HUES64 (cell line): ENCODE measurements around the gene ZNF829. TPM values are rescaled to one million over a fixed set of nuclear protein-coding genes. Genes with fewer than 3 reads are reported as not detected.
A peak's percentile ranks its signal among the peaks of the same experiment; 100 is the strongest.

Source experiments
- H3K27ac ChIP-seq: 2 replicates; pipeline ENCODE4 v1.7.0; 2013; ENCODE audit warnings: low read depth, low read length, inconsistent platforms
- H3K27me3 ChIP-seq: 2 replicates; pipeline ENCODE4 v1.6.1; 2013; ENCODE audit warnings: mild to moderate bottlenecking, low read length; ENCODE audit not compliant: insufficient read depth
- H3K36me3 ChIP-seq: 2 replicates; pipeline ENCODE4 v1.6.1; 2013; ENCODE audit warnings: mild to moderate bottlenecking, low read length; ENCODE audit not compliant: insufficient read depth
- H3K4me1 ChIP-seq: 2 replicates; pipeline ENCODE4 v1.6.1; 2013; ENCODE audit warnings: mild to moderate bottlenecking, low read length, moderate library complexity; ENCODE audit not compliant: insufficient read depth
- H3K4me3 ChIP-seq: 2 replicates; pipeline ENCODE4 v1.5.1; 2013; ENCODE audit warnings: mild to moderate bottlenecking, low read length, moderate library complexity
- H3K9ac ChIP-seq: 2 replicates; pipeline ENCODE4 v1.6.1; 2013; ENCODE audit warnings: mild to moderate bottlenecking, low read depth, low read length
- H3K9me3 ChIP-seq: 2 replicates; pipeline ENCODE4 v1.6.1; 2013; ENCODE audit warnings: low read depth, low read length; ENCODE audit not compliant: insufficient read depth
- WGBS: fragments of 150-250, 120-280 bp; methylation state at CpG from one replicate; pipeline ENCODE4 v1.1.7; 2013; ENCODE audit warnings: missing lambda C conversion rate; 5-methylcytosine and 5-hydroxymethylcytosine counted together
- polyA plus RNA-seq, 2 experiments: library from polyadenylated mRNA; stranded (reverse); fragments of 50-300 nt; gene quantifications; one replicate each; pipeline ENCODE4 v1.2.3, GENCODE V29; 2013

Gene ZNF829
- polyA plus RNA-seq (2013, experiment 1 of 2), result 2.1 TPM
- polyA plus RNA-seq (2013, experiment 2 of 2), result 3.0 TPM

DNA sequence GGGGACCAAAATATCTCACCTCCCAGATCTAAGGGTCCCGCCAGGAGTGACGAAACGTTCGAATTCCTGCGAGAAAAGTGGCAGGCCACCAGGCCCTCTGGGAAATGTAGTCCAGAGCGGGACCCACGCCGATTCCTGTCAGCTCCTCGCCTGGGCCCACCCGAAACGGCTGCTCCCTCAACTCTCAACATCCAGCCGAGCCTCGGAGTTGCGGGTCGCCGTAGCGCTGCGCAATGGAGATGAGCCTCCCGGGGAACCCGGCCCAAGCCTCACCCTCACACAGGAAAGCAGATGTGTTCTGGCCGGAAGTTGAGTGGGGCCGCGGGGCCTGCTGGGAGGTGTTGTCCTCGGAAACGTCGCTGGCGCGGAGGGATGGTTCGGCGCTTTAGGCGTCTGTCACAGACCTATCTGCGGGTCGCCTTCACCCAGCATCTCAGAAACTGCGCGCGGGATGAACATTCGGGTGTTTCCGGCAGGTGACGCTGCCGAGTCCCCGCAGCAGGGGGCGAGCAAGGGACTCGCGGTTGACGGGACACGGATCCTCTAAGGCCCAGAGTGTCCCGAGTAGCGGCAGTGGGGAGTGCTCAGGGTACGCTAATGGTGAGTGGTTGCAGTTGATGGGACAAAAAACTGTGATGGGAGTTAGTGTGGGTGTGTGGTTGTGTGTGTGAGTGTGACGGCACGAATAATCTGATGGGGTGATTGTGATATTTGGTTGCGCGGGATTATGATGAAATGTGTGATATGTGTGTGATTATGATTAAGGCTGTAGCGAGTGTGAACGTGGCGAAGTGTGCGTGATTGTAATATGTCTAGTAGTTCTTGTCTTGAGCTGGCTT lies at the start of gene ZNF829, which contains the start of gene ZNF568:
Gene ZNF829 (minus strand): TSS at position 300 of the 839 bp plus-strand sequence. CDS start 1,124 bp downstream, outside the sequence.
Gene ZNF568 (plus strand): TSS at position 341 of the 839 bp plus-strand sequence. CDS start 6,439 bp downstream, outside the sequence.
- Histone ChIP-seq H3K9me3 (peaks cover 36% of the 10 kb centered on the region; the same call in 1 of the 2 replicates), H3K27me3 (no peaks in the 10 kb centered on the region), H3K4me1 (no peaks in the 10 kb centered on the region), H3K4me3 (peak within 1 kb of the TSS; percentile 94), H3K27ac (peak within 1 kb of the TSS; percentile 90), H3K36me3 (peaks cover 43% of the 10 kb centered on the region), H3K9ac (peak within 1 kb of the TSS; percentile 93)
- 7% methylated on average over 57 of the region's 57 CpGs for WGBS

GRCh38 chr19:36963280-36963679 lies 47.2 kb upstream of the ZNF829 start:
- Histone ChIP-seq H3K27ac (no peak overlapping the region), H3K4me3 (no peak overlapping the region), H3K36me3 (no peaks in the 10 kb centered on the region), H3K4me1 (no peaks in the 10 kb centered on the region), H3K27me3 (no peaks in the 10 kb centered on the region), H3K9ac (no peak overlapping the region), H3K9me3 (peaks cover 60% of the 10 kb centered on the region)
- WGBS, result 94% methylated on average over 2 of the region's 2 CpGs

- no peak overlapping the region for H3K27ac ChIP-seq
- H3K4me3 ChIP-seq, result no peak overlapping the region
- 83% methylated on average over 5 of the region's 6 CpGs for WGBS
- H3K27me3 ChIP-seq, result no peaks in the 10 kb centered on the region
- H3K9ac ChIP-seq, result no peak overlapping the region
- no peaks in the 10 kb centered on the region for H3K36me3 ChIP-seq
- H3K9me3 ChIP-seq, result peaks cover 62% of the 10 kb centered on the region
- H3K4me1 ChIP-seq, result no peaks in the 10 kb centered on the region
These were observed 46.3 kb upstream of the ZNF829 start for GRCh38 chr19:36962346-36962745.

DNA sequence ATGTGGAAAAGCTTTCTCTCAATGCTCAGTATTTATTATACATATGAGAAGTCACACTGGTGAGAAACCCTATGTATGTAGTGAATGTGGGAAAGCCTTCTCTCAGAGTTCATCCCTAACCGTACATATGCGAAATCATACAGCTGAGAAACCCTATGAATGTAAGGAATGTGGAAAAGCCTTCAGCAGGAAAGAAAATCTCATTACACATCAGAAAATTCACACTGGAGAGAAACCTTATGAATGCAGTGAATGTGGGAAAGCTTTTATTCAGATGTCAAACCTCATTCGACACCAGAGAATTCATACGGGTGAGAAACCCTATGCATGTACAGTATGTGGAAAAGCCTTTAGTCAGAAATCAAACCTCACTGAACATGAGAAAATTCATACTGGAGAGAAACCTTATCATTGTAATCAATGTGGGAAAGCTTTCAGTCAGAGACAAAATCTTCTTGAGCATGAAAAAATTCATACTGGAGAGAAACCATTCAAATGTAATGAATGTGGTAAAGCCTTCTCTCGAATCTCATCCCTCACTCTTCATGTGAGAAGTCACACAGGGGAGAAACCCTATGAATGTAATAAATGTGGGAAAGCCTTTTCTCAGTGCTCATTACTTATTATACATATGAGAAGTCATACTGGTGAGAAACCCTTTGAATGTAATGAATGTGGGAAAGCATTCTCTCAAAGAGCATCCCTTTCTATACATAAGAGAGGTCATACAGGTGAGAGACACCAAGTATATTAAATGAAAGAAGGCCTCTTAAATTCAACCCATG lies 34.4 kb upstream of the ZNF829 start:
- 100% methylated on average over 2 of the region's 5 CpGs for WGBS
- H3K27ac ChIP-seq, result no peak overlapping the region
- no peak overlapping the region for H3K9ac ChIP-seq

DNA sequence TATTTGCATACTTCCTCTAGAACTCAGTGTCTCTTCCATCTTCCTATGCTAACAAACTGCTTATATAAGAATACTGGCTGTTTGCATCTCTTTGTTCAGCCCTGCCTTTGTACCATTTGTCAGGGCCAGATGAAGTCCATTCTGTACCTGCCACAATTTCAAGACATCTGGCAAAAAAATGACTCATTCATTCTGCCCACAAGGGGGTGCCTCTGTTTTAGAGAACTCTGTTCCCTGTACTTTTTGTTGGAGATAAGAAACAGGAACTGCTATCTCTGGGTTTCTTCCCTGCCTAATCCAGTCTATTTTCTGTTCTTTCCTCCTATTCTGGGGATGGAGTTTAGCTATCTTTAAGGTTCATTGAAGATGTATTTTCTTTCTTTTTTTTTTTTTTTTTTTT lies 23.1 kb upstream of the ZNF829 start:
- Histone ChIP-seq H3K36me3 (peaks cover 38% of the 10 kb centered on the region), H3K27ac (no peak overlapping the region)

More for the DNA sequence above, 34.4 kb upstream of the ZNF829 start:
- Histone ChIP-seq H3K9me3 (peaks cover 86% of the 10 kb centered on the region), H3K27me3 (no peaks in the 10 kb centered on the region), H3K4me3 (no peak overlapping the region), H3K4me1 (no peaks in the 10 kb centered on the region), H3K36me3 (peaks cover 24% of the 10 kb centered on the region)

GRCh38 chr19:36931684-36932083 lies 15.6 kb upstream of the ZNF829 start:
- H3K4me1 ChIP-seq, result no peaks in the 10 kb centered on the region
- WGBS, result 100% methylated on average over 1 of the region's 2 CpGs
- H3K27me3 ChIP-seq, result no peaks in the 10 kb centered on the region
- H3K9ac ChIP-seq, result no peak overlapping the region
- H3K36me3 ChIP-seq, result peaks cover 8% of the 10 kb centered on the region; the same call in 1 of the 2 replicates
- H3K4me3 ChIP-seq, result no peak overlapping the region
- H3K27ac ChIP-seq, result no peak overlapping the region
- peaks cover 71% of the 10 kb centered on the region; the same call in 1 of the 2 replicates for H3K9me3 ChIP-seq

More for the DNA sequence above, 23.1 kb upstream of the ZNF829 start:
- H3K9ac ChIP-seq, result no peak overlapping the region
- H3K27me3 ChIP-seq, result no peaks in the 10 kb centered on the region
- H3K4me1 ChIP-seq, result no peaks in the 10 kb centered on the region
- H3K9me3 ChIP-seq, result peaks cover 70% of the 10 kb centered on the region; the same call in 1 of the 2 replicates
- no peak overlapping the region for H3K4me3 ChIP-seq

- no peak overlapping the region for H3K27ac ChIP-seq
- no peaks in the 10 kb centered on the region for H3K27me3 ChIP-seq
- no peak overlapping the region for H3K9ac ChIP-seq
- no peaks in the 10 kb centered on the region for H3K4me1 ChIP-seq
- WGBS, result 94% methylated on average over 8 of the region's 9 CpGs
- H3K4me3 ChIP-seq, result no peak overlapping the region
- H3K9me3 ChIP-seq, result peaks cover 40% of the 10 kb centered on the region; the same call in 1 of the 2 replicates
- peaks cover 38% of the 10 kb centered on the region for H3K36me3 ChIP-seq
These were observed 2.0 kb upstream of the ZNF829 start for GRCh38 chr19:36918090-36918489.

- Histone ChIP-seq H3K27me3 (no peaks in the 10 kb centered on the region), H3K9me3 (peaks cover 34% of the 10 kb centered on the region; the same call in 1 of the 2 replicates), H3K9ac (peak overlapping the region; percentile 93), H3K4me1 (no peaks in the 10 kb centered on the region), H3K36me3 (peaks cover 40% of the 10 kb centered on the region), H3K4me3 (peak overlapping the region; percentile 94), H3K27ac (no peak overlapping the region)
- WGBS, result 94% methylated on average over 6 of the region's 7 CpGs
These were observed 900 bp upstream of the ZNF829 start for GRCh38 chr19:36916991-36917390.

DNA sequence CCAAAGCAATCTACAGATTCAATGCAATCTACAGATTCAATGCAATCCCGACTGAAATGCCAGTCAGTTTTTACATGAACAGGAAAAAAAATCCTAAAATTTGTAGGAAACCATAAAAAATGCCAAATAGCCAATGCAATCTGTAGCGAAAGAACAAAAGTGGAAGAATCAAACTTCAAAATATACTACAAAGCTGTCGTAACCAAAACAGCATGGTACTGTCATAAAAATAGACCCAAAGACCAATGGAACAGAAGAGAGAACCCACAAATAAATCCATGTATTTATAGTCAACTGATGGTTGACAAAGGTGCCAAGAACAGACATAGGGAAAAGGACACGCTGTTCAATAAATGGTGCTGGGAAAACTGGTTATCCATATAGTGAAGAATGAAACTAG lies 17.7 kb downstream of the ZNF829 start:
- Histone ChIP-seq H3K27ac (no peak overlapping the region), H3K4me1 (no peaks in the 10 kb centered on the region), H3K4me3 (no peak overlapping the region), H3K9me3 (peaks cover 84% of the 10 kb centered on the region), H3K27me3 (no peaks in the 10 kb centered on the region), H3K9ac (no peak overlapping the region), H3K36me3 (peaks cover 84% of the 10 kb centered on the region)
- WGBS, result over 99% methylated on average over 4 of the region's 4 CpGs

- Histone ChIP-seq H3K27ac (no peak overlapping the region), H3K4me3 (no peak overlapping the region), H3K36me3 (peaks cover 87% of the 10 kb centered on the region), H3K4me1 (no peaks in the 10 kb centered on the region), H3K27me3 (no peaks in the 10 kb centered on the region), H3K9me3 (peaks cover 94% of the 10 kb centered on the region), H3K9ac (no peak overlapping the region)
- 100% methylated on average over 2 of the region's 2 CpGs for WGBS
These were observed 21.2 kb downstream of the ZNF829 start for GRCh38 chr19:36894849-36895383.
